IMR-90 (cell line): ENCODE data around the gene ST6GALNAC3. TPM values are rescaled to one million over a fixed set of nuclear protein-coding genes. Genes with fewer than 3 reads are reported as not detected.

ENCODE experiments used
- ATAC-seq: fragments of 200-7000 bp; cut with Tn5 transposase; 2 replicates; pipeline ENCODE4 v1.9.1; 2020; ENCODE audit warnings: low read depth, mild to moderate bottlenecking, moderate library complexity
- BruUV-seq: library from RNA; stranded (reverse); fragments of 400-500 nt; replicated peaks from 2 replicates; lab custom pipeline; 2021; lab: Mats Ljungman, UMichigan
- CTCF ChIA-PET: fragments of 300-600 bp; formaldehyde crosslinking; extraction: SDS; loops from one replicate; lab custom pipeline; 2021; ENCODE audit warnings: antibody characterized with exemption; lab: Yijun Ruan, JAX
- POLR2A ChIA-PET: fragments of 300-600 bp; sonication (Branson Sonifier 250); formaldehyde crosslinking; loops from one replicate; lab custom pipeline; 2022; ENCODE audit warnings: antibody characterized with exemption; ENCODE audit not compliant: unreplicated experiment; lab: Charles Lee
- DNase-seq: peaks from one replicate; pipeline ENCODE4 v3.0.0; 2013
- H2AFZ ChIP-seq: replicated peaks from 2 replicates; pipeline ENCODE3; 2013; ENCODE audit warnings: low read length, mild to moderate bottlenecking; ENCODE audit not compliant: poor library complexity
- H2AK5ac ChIP-seq: 2 replicates; pipeline ENCODE4 v1.6.1; 2013; ENCODE audit warnings: low read depth, low read length, inconsistent platforms
- H2AK9ac ChIP-seq: replicated peaks from 2 replicates; pipeline ENCODE3; 2013; ENCODE audit warnings: mild to moderate bottlenecking, low read depth, low read length, moderate library complexity; ENCODE audit not compliant: poor library complexity
- H2BK120ac ChIP-seq: 2 replicates; pipeline ENCODE4 v1.6.1; 2013; ENCODE audit warnings: low read depth, low read length, inconsistent platforms
- H2BK15ac ChIP-seq: 3 replicates; pipeline ENCODE4 v1.6.1; 2013; ENCODE audit warnings: low read depth, low read length, inconsistent platforms
- H2BK20ac ChIP-seq: 2 replicates; pipeline ENCODE4 v1.6.1; 2013; ENCODE audit warnings: low read depth, mild to moderate bottlenecking, inconsistent platforms, low read length, moderate library complexity
- H2BK5ac ChIP-seq: 2 replicates; pipeline ENCODE4 v1.6.1; 2013; ENCODE audit warnings: mild to moderate bottlenecking, low read depth, low read length, inconsistent platforms; ENCODE audit not compliant: poor library complexity, severe bottlenecking
- H3K14ac ChIP-seq: replicated peaks from 2 replicates; pipeline ENCODE4 v1.6.1; 2013; ENCODE audit warnings: low read depth, low read length, inconsistent platforms
- H3K18ac ChIP-seq: 2 replicates; pipeline ENCODE4 v1.6.1; 2013; ENCODE audit warnings: low read depth, low read length, control low read depth
- H3K23ac ChIP-seq: 2 replicates; pipeline ENCODE4 v1.6.1; 2013; ENCODE audit warnings: low read depth, low read length, inconsistent platforms
- H3K27ac ChIP-seq: 2 replicates; pipeline ENCODE4 v1.5.1; 2013; ENCODE audit warnings: mild to moderate bottlenecking, control low read depth, low read length; ENCODE audit not compliant: insufficient read depth
- H3K27me3 ChIP-seq: 2 replicates; pipeline ENCODE4 v1.6.1; 2013; ENCODE audit warnings: low read length; ENCODE audit not compliant: control insufficient read depth, insufficient read depth
- H3K36me3 ChIP-seq: 2 replicates; pipeline ENCODE4 v1.6.1; 2013; ENCODE audit warnings: low read length, mixed read lengths; ENCODE audit not compliant: control insufficient read depth, insufficient read depth
- H3K4ac ChIP-seq: 2 replicates; pipeline ENCODE4 v1.6.1; 2013; ENCODE audit warnings: low read depth, low read length, inconsistent platforms
- H3K4me1 ChIP-seq: 2 replicates; pipeline ENCODE4 v1.6.1; 2013; ENCODE audit warnings: low read length, mixed read lengths; ENCODE audit not compliant: control insufficient read depth, insufficient read depth
- H3K4me2 ChIP-seq: 2 replicates; pipeline ENCODE4 v1.6.1; 2013; ENCODE audit warnings: low read depth, mild to moderate bottlenecking, control low read depth, low read length, moderate library complexity
- H3K4me3 ChIP-seq: 2 replicates; pipeline ENCODE4 v1.5.1; 2013; ENCODE audit warnings: low read depth, mild to moderate bottlenecking, control low read depth, low read length, moderate library complexity; ENCODE audit not compliant: insufficient read depth
- H3K56ac ChIP-seq: 2 replicates; pipeline ENCODE4 v1.6.1; 2013; ENCODE audit warnings: low read length, inconsistent platforms; ENCODE audit not compliant: insufficient read depth; ENCODE audit errors: extremely low read depth
- H3K79me1 ChIP-seq, 2 experiments: 2 replicates each; pipeline ENCODE4 v1.6.1; 2013; ENCODE audit warnings: low read length in 2 of 2, inconsistent platforms in 1 of 2, low read depth in 1 of 2
- H3K9ac ChIP-seq: 2 replicates; pipeline ENCODE4 v1.6.1; 2013; ENCODE audit warnings: low read depth, low read length, control low read depth
- H3K9me1 ChIP-seq: 2 replicates; pipeline ENCODE4 v1.6.1; 2013; ENCODE audit warnings: low read length, inconsistent platforms; ENCODE audit not compliant: insufficient read depth
- H3K9me3 ChIP-seq: 2 replicates; pipeline ENCODE4 v1.6.1; 2013; ENCODE audit warnings: low read length; ENCODE audit not compliant: control insufficient read depth, insufficient read depth
- H4K20me1 ChIP-seq: 2 replicates; pipeline ENCODE4 v1.6.1; 2013; ENCODE audit warnings: low read length, inconsistent platforms; ENCODE audit not compliant: insufficient read depth
- H4K5ac ChIP-seq: 2 replicates; pipeline ENCODE4 v1.6.1; 2013; ENCODE audit warnings: mild to moderate bottlenecking, low read depth, low read length, control low read depth
- H4K8ac ChIP-seq, 2 experiments: 2 replicates each; pipeline ENCODE4 v1.6.1; 2013; ENCODE audit warnings: low read depth in 2 of 2, low read length in 2 of 2, control low read depth in 1 of 2, inconsistent platforms in 1 of 2
- H4K91ac ChIP-seq: 2 replicates; pipeline ENCODE4 v1.6.1; 2013; ENCODE audit warnings: low read depth, low read length, inconsistent platforms; ENCODE audit not compliant: insufficient read depth
- CEBPB ChIP-seq: IDR thresholded peaks from 2 replicates; pipeline ENCODE4 v1.6.1; 2012; ENCODE audit warnings: low read depth, low read length, improper control_type of control experiment
- CHD1 ChIP-seq: IDR thresholded peaks from 2 replicates; pipeline ENCODE4 v1.6.1; 2012; ENCODE audit warnings: low read depth, low read length, improper control_type of control experiment
- ELK1 ChIP-seq: fragments of 150-350 bp; IDR thresholded peaks from 2 replicates; pipeline ENCODE4 v1.6.1; 2016; ENCODE audit warnings: low read depth, mild to moderate bottlenecking, low read length, moderate library complexity, borderline replicate concordance
- FOS ChIP-seq: fragments of 150-350 bp; IDR thresholded peaks from 2 replicates; pipeline ENCODE4 v1.6.1; 2016; ENCODE audit warnings: low read depth, low read length
- MAZ ChIP-seq: IDR thresholded peaks from 2 replicates; pipeline ENCODE4 v1.6.1; 2012; ENCODE audit warnings: low read depth, mild to moderate bottlenecking, low read length, improper control_type of control experiment, moderate library complexity, borderline replicate concordance
- MXI1 ChIP-seq: IDR thresholded peaks from 2 replicates; pipeline ENCODE4 v1.6.1; 2012; ENCODE audit warnings: low read depth, mild to moderate bottlenecking, low read length, moderate library complexity, borderline replicate concordance
- NFE2L2 ChIP-seq: fragments of 150-350 bp; IDR thresholded peaks from 2 replicates; pipeline ENCODE4 v1.6.1; 2016; ENCODE audit warnings: low read depth, mild to moderate bottlenecking, low read length
- POLR2A ChIP-seq: IDR thresholded peaks from 2 replicates; pipeline ENCODE4 v1.6.1; 2012; ENCODE audit warnings: mild to moderate bottlenecking, low read depth, low read length
- RAD21 ChIP-seq: IDR thresholded peaks from 2 replicates; pipeline ENCODE4 v1.6.1; 2012; ENCODE audit warnings: low read length, improper control_type of control experiment
- RCOR1 ChIP-seq: IDR thresholded peaks from 2 replicates; pipeline ENCODE4 v1.6.1; 2012; ENCODE audit warnings: mild to moderate bottlenecking, low read length, improper control_type of control experiment; ENCODE audit not compliant: insufficient replicate concordance
- RFX5 ChIP-seq: IDR thresholded peaks from 2 replicates; pipeline ENCODE4 v1.8.0; 2012; ENCODE audit warnings: low read depth, mild to moderate bottlenecking, low read length, moderate library complexity
- SMC3 ChIP-seq: fragments of 150-350 bp; IDR thresholded peaks from 2 replicates; pipeline ENCODE4 v1.6.1; 2016; ENCODE audit warnings: low read depth, mild to moderate bottlenecking, antibody characterized with exemption, low read length, moderate library complexity
- USF2 ChIP-seq: fragments of 150-350 bp; IDR thresholded peaks from 2 replicates; pipeline ENCODE4 v1.6.1; 2017; ENCODE audit warnings: mild to moderate bottlenecking, antibody characterized with exemption, low read length, low read depth
- dilution Hi-C: fragments of 300-500 bp; cut with HindIII; formaldehyde crosslinking; loops from one replicate; pipeline ENCODE4 v1.14.3; 2018; ENCODE audit warnings: low sequenced_read_pairs; ENCODE audit not compliant: unreplicated experiment
- in situ Hi-C: fragments of 300-500 bp; cut with MboI; formaldehyde crosslinking; loops from 3 replicates; pipeline ENCODE4 v1.14.3; 2019; ENCODE audit warnings: low sequenced_read_pairs, inconsistent platforms, mixed read lengths
- intact Hi-C: fragments of 100-400 bp; cut with micrococcal nuclease; formaldehyde crosslinking; loops from 2 replicates; pipeline ENCODE4 v1.10.0; 2022
- polyA plus RNA-seq, 3 experiments: library from polyadenylated mRNA; depleted of rRNA; stranded (reverse); fragments of >200 nt; gene quantifications; 2 replicates each; pipeline ENCODE4 v1.2.3, GENCODE V29; 2012; ENCODE audit warnings: low replicate concordance in 1 of 3
- total RNA-seq: library from RNA; depleted of rRNA; stranded (reverse); fragments of >200 nt; gene quantifications from 2 replicates; pipeline ENCODE4 v1.2.3, GENCODE V29; 2012
- TF ChIP-seq, protein P1 (sequence below): conservative IDR thresholded peaks from 2 replicates; pipeline ENCODE4 v1.5.1; 2012; ENCODE audit warnings: mild to moderate bottlenecking, low read depth, low read length, improper control_type of control experiment

Gene ST6GALNAC3
- total and polyA plus RNA-seq, 2 of the 4 experiments (the other 2 are of a cell fraction) = 0.65 to 1.3 TPM

GRCh38 chr1:76377247-76377646 is 302.7 kb downstream of the ST6GALNAC3 start:
- H3K27ac ChIP-seq = no peak overlapping the region
- no peak overlapping the region for H3K23ac ChIP-seq
- no peak overlapping the region for H3K18ac ChIP-seq
- H2BK15ac ChIP-seq = no peak overlapping the region
- no peaks in the 10 kb centered on the region for H3K9me1 ChIP-seq
- no peaks in the 10 kb centered on the region for H3K27me3 ChIP-seq
- no peaks in the 10 kb centered on the region for H3K36me3 ChIP-seq
- H4K91ac ChIP-seq = no peak overlapping the region
- H4K5ac ChIP-seq = no peak overlapping the region
- H3K4me3 ChIP-seq = no peak overlapping the region
- DNase-seq = no peak
- H2AK9ac ChIP-seq = no peak overlapping the region
- no peak overlapping the region for H2AK5ac ChIP-seq
- H3K4me1 ChIP-seq = no peaks in the 10 kb centered on the region
- no peak for ATAC-seq
- no peak overlapping the region for H2AFZ ChIP-seq
- no peak overlapping the region for H2BK20ac ChIP-seq
- in situ Hi-C loops (no loop called here), dilution Hi-C loops (no loop called here), intact Hi-C loops (no loop called here)
- no peaks in the 10 kb centered on the region for H4K20me1 ChIP-seq
- H3K9ac ChIP-seq = no peak overlapping the region
- H3K4ac ChIP-seq = no peak overlapping the region
- no peak overlapping the region for H3K14ac ChIP-seq
- no peak overlapping the region for H2BK5ac ChIP-seq
- no peak overlapping the region for H4K8ac ChIP-seq
- H3K9me3 ChIP-seq = no peaks in the 10 kb centered on the region
- ChIA-PET POLR2A (no interaction called here), CTCF (no interaction called here)
- TF ChIP-seq CEBPB = no peak
- TF ChIP-seq POLR2A = no peak
- TF ChIP-seq, protein P1, sequence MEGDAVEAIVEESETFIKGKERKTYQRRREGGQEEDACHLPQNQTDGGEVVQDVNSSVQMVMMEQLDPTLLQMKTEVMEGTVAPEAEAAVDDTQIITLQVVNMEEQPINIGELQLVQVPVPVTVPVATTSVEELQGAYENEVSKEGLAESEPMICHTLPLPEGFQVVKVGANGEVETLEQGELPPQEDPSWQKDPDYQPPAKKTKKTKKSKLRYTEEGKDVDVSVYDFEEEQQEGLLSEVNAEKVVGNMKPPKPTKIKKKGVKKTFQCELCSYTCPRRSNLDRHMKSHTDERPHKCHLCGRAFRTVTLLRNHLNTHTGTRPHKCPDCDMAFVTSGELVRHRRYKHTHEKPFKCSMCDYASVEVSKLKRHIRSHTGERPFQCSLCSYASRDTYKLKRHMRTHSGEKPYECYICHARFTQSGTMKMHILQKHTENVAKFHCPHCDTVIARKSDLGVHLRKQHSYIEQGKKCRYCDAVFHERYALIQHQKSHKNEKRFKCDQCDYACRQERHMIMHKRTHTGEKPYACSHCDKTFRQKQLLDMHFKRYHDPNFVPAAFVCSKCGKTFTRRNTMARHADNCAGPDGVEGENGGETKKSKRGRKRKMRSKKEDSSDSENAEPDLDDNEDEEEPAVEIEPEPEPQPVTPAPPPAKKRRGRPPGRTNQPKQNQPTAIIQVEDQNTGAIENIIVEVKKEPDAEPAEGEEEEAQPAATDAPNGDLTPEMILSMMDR = no peak
- no peak for TF ChIP-seq RCOR1
- no peak for TF ChIP-seq FOS
- TF ChIP-seq MAZ = no peak
- no peak for TF ChIP-seq RFX5
- TF ChIP-seq CHD1 = no peak
- TF ChIP-seq SMC3 = no peak
- TF ChIP-seq USF2 = no peak
- no peak for TF ChIP-seq NFE2L2
- no peak for TF ChIP-seq ELK1
- TF ChIP-seq MXI1 = no peak
- no peak for TF ChIP-seq RAD21
- no peaks in the 10 kb centered on the region for H3K79me1 ChIP-seq
- no TSS peak for BruUV-seq
- no peak overlapping the region for H3K56ac ChIP-seq
- no peak overlapping the region for H2BK120ac ChIP-seq
- no peak overlapping the region for H3K4me2 ChIP-seq
